ENCODE measurements around the gene ST3GAL5.
"Not testable (repeated sequence)": the region's sequence is repeated elsewhere in the genome, so short reads cannot be mapped to it uniquely, and the experiment has no call there.

ST3GAL5 gene

GRCh38 chr2:85917887-85918795 lies 29.4 kb upstream of the ST3GAL5 start:
- ATAC-seq = no peak
- no peak for DNase-seq

GRCh38 chr2:85915606-85916303 lies 27.0 kb upstream of the ST3GAL5 start:
- ATAC-seq = no peak
- DNase-seq = no peak

- ATAC-seq = no peak
- DNase-seq = no peak
These were observed 26.1 kb upstream of the ST3GAL5 start for GRCh38 chr2:85914922-85915321.

- ATAC-seq (no peak), DNase-seq (no peak)
These were observed 25.4 kb upstream of the ST3GAL5 start for GRCh38 chr2:85913884-85914881.

- ATAC-seq (no peak), DNase-seq (no peak)
These were observed 23.3 kb upstream of the ST3GAL5 start for GRCh38 chr2:85911814-85912692.

GRCh38 chr2:85911097-85911496 lies 22.3 kb upstream of the ST3GAL5 start:
- DNase-seq (no peak), ATAC-seq (no peak)

GRCh38 chr2:85909005-85909404 lies 20.2 kb upstream of the ST3GAL5 start:
- DNase-seq (no peak), ATAC-seq (no peak)

GRCh38 chr2:85908506-85908905 lies 19.7 kb upstream of the ST3GAL5 start:
- no peak for DNase-seq

GRCh38 chr2:85907671-85908157 lies 18.9 kb upstream of the ST3GAL5 start:
- no peak for ATAC-seq
- DNase-seq = no peak

More at GRCh38 chr2:85908506-85908905, 19.7 kb upstream of the ST3GAL5 start:
- no peak for ATAC-seq

GRCh38 chr2:85906748-85907147 lies 18.0 kb upstream of the ST3GAL5 start:
- DNase-seq (no peak), ATAC-seq (no peak)

- no peak for DNase-seq
- no peak for ATAC-seq
These were observed 17.1 kb upstream of the ST3GAL5 start for GRCh38 chr2:85905891-85906290.

GRCh38 chr2:85905187-85905666 lies 16.4 kb upstream of the ST3GAL5 start:
- DNase-seq = no peak

GRCh38 chr2:85903849-85904248 lies 15.1 kb upstream of the ST3GAL5 start:
- ATAC-seq (no peak), DNase-seq (no peak)

More at GRCh38 chr2:85905187-85905666, 16.4 kb upstream of the ST3GAL5 start:
- ATAC-seq = no peak

- no peak for ATAC-seq
These were observed 13.7 kb upstream of the ST3GAL5 start for GRCh38 chr2:85902496-85902895.

GRCh38 chr2:85901155-85901554 lies 12.4 kb upstream of the ST3GAL5 start:
- ATAC-seq = no peak

More at GRCh38 chr2:85902496-85902895, 13.7 kb upstream of the ST3GAL5 start:
- no peak for DNase-seq

GRCh38 chr2:85900366-85900765 lies 11.6 kb upstream of the ST3GAL5 start:
- no peak for ATAC-seq
- no peak for DNase-seq

More at GRCh38 chr2:85901155-85901554, 12.4 kb upstream of the ST3GAL5 start:
- no peak for DNase-seq

- no peak for DNase-seq
- no peak for ATAC-seq
These were observed 11.1 kb upstream of the ST3GAL5 start for GRCh38 chr2:85899849-85900248.

- DNase-seq = no peak
- ATAC-seq = no peak
These were observed 10.5 kb upstream of the ST3GAL5 start for GRCh38 chr2:85899284-85899683.

GRCh38 chr2:85898881-85899280 lies 10.1 kb upstream of the ST3GAL5 start:
- ATAC-seq = peak; percentile 41
- DNase-seq = no peak

- not testable (repeated sequence) for ATAC-seq, DNase-seq
These were observed 5.9 kb upstream of the ST3GAL5 start for GRCh38 chr2:85894554-85895278.
